Activated B cell treated with CpG ODN at 0.5 μM for 24 hours (primary cell): ENCODE results near the gene CAPN1. TPM values are rescaled to one million over a fixed set of nuclear protein-coding genes. Genes with fewer than 3 reads are reported as not detected.

ENCODE experiments used
- ATAC-seq: fragments of 200-7000 bp; cut with Tn5 transposase; one replicate; pipeline ENCODE4 v1.10.0; 2021; ENCODE audit warnings: low read depth, mild to moderate bottlenecking, moderate library complexity
- CTCF ChIA-PET: fragments of 350-600 bp; sonication (Branson Sonifier 250); formaldehyde crosslinking; loops from one replicate; lab custom pipeline; 2021; ENCODE audit warnings: antibody characterized with exemption; lab: Charles Lee
- POLR2A ChIA-PET: fragments of 350-600 bp; sonication (Branson Sonifier 250); formaldehyde crosslinking; loops from one replicate; lab custom pipeline; 2021; ENCODE audit warnings: antibody characterized with exemption; lab: Charles Lee
- DNase-seq: peaks from one replicate; pipeline ENCODE4 v3.0.0; 2022
- H3K27ac Mint-ChIP-seq: one replicate; pipeline ENCODE4 v1.8.0; 2020; ENCODE audit warnings: mixed read lengths
- H3K27me3 Mint-ChIP-seq: one replicate; pipeline ENCODE4 v1.8.0; 2021; ENCODE audit warnings: mixed read lengths
- H3K36me3 Mint-ChIP-seq: one replicate; pipeline ENCODE4 v1.8.0; 2021; ENCODE audit warnings: low read depth, mixed read lengths
- H3K4me1 Mint-ChIP-seq: one replicate; pipeline ENCODE4 v1.8.0; 2021; ENCODE audit warnings: mixed read lengths
- H3K4me3 Mint-ChIP-seq: one replicate; pipeline ENCODE4 v1.8.0; 2020; ENCODE audit warnings: mild to moderate bottlenecking, mixed read lengths
- H3K9me3 Mint-ChIP-seq: one replicate; pipeline ENCODE4 v1.8.0; 2020; ENCODE audit warnings: mixed read lengths
- CTCF ChIP-seq: fragments of 200-600 bp; IDR thresholded peaks from one replicate; pipeline ENCODE4 v1.8.0; 2022; ENCODE audit warnings: antibody characterized with exemption, mild to moderate bottlenecking
- intact Hi-C: fragments of 100-400 bp; cut with micrococcal nuclease; formaldehyde crosslinking; loops from one replicate; pipeline ENCODE4 v1.15.1; 2024
- total RNA-seq: library from RNA; stranded (reverse); gene quantifications from 2 replicates; pipeline ENCODE4 v1.2.3, GENCODE V29; 2022

The CAPN1 gene
- total RNA-seq: 239 and 260 TPM in 2 replicates

DNA sequence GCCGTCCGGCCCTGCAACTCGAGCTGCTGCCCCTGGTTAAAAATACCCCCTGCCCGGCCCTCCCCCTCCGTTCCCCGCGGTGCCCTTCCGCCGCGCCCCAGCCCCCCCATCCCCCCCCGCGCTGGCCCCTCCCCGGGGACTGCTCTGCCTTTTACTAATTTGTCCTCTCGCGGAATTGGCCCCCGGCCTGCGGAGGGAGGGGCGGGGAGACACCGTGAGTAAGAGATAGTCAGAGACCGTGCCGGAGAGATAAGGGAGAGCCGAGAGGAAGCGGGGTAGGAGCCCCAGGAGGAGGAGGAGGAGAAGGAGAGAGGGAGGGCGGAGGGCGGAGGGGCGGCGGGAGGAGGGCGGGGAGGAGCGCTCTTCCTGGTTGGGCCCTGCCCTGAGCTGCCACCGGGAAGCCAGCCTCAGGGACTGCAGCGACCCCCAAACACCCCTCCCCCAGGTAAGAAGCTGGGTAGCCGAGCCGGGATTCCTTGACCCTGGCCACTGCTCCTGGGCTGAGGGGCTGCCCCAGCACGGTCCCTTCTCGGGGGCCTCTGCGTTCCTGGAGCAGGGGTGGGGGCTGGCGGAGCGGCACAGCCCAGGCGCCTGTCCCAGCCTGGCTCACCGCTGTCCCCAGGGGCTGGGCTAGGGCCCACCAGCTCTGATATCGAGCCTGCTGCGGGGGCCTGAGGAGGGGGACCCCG is at the start of gene CAPN1:
Gene CAPN1 (plus strand): TSS at position 360 of the 689 bp plus-strand sequence. CDS start 774 bp downstream, outside the sequence.
- ATAC-seq: peak; percentile 71
- Mint-ChIP-seq H3K36me3 (peaks cover 42% of the 10 kb centered on the region), H3K27ac (peak within 1 kb of the TSS; percentile 94), H3K4me3 (peak within 1 kb of the TSS; percentile 94), H3K9me3 (no peaks in the 10 kb centered on the region), H3K27me3 (no peaks in the 10 kb centered on the region), H3K4me1 (peaks cover 21% of the 10 kb centered on the region)
- intact Hi-C loops: loop anchor here (1.0 to 10.0 kb wide), 7 partner anchors 49 to 337 kb away; partner anchors contain the start of genes CDC42BPG, POLA2, SNX15 and ZNHIT2
- no peak for TF ChIP-seq CTCF
- CTCF ChIA-PET: interaction anchor here (0.8 to 4.2 kb wide), 9 partner anchors 44 to 338 kb away, joined by 3 to 54 read pairs (median 5); partner anchors contain the start of genes FAU, MRPL49, SYVN1 and TM7SF2
- no peak for DNase-seq
- POLR2A ChIA-PET: interaction anchor here (0.7 to 9.3 kb wide), 19 partner anchors 9 to 841 kb away, joined by 3 to 163 read pairs (median 5); partner anchors contain the start of genes FAU, MRPL49, POLA2 and SYVN1

- ChIA-PET POLR2A (interaction anchor here (0.5 to 13.5 kb wide), 20 partner anchors 12 to 920 kb away, joined by 3 to 546 read pairs (median 5); partner anchors contain the start of genes ARL2, CAPN1, FAU and MALAT1), CTCF (interaction anchor here (0.9 to 8.6 kb wide), 8 partner anchors 11 to 130 kb away, joined by 3 to 54 read pairs (median 9); partner anchors contain the start of genes CAPN1, FAU, MRPL49 and POLA2)
- intact Hi-C loops: loop anchor here (1.0 to 5.0 kb wide), 8 partner anchors 10 to 440 kb away; partner anchors contain the start of genes ATG2A, CAPN1, DPF2 and FAM89B
- no peaks in the 10 kb centered on the region for H3K9me3 Mint-ChIP-seq
- peaks cover 75% of the 10 kb centered on the region for H3K36me3 Mint-ChIP-seq
- H3K27me3 Mint-ChIP-seq: no peaks in the 10 kb centered on the region
- H3K4me1 Mint-ChIP-seq: peaks cover 67% of the 10 kb centered on the region
- no peak for TF ChIP-seq CTCF
- ATAC-seq (peak; percentile 56), DNase-seq (peak; percentile 67)
- H3K27ac Mint-ChIP-seq: peak overlapping the region; percentile 99
- peak overlapping the region; percentile 99 for H3K4me3 Mint-ChIP-seq
These were observed 49.3 kb upstream of the CAPN1 start for GRCh38 chr11:65132238-65132987.

GRCh38 chr11:65132988-65133700 is 48.6 kb upstream of the CAPN1 start:
- TF ChIP-seq CTCF: no peak
- Mint-ChIP-seq H3K4me1 (peaks cover 70% of the 10 kb centered on the region), H3K4me3 (peak overlapping the region; percentile 99), H3K9me3 (no peaks in the 10 kb centered on the region), H3K36me3 (peaks cover 68% of the 10 kb centered on the region), H3K27ac (peak overlapping the region; percentile 99), H3K27me3 (no peaks in the 10 kb centered on the region)
- ATAC-seq (peak; percentile 13), DNase-seq (peak; percentile 67)
- POLR2A ChIA-PET: interaction anchor here (0.5 to 13.5 kb wide), 23 partner anchors 12 to 919 kb away, joined by 3 to 546 read pairs (median 6); partner anchors contain the start of genes ARL2, CAPN1, CDCA5 and FAU
- CTCF ChIA-PET: interaction anchor here (1.7 to 8.6 kb wide), 5 partner anchors 11 to 129 kb away, joined by 5 to 54 read pairs (median 11); partner anchors contain the start of genes CAPN1, FAU, MRPL49 and POLA2
- intact Hi-C loops: loop anchor here (1.0 to 5.0 kb wide), 8 partner anchors 11 to 439 kb away; partner anchors contain the start of genes ATG2A, CAPN1, DPF2 and FAM89B

- peak overlapping the region; percentile 99 for H3K27ac Mint-ChIP-seq
- ChIA-PET POLR2A (interaction anchor here (0.7 to 13.5 kb wide), 18 partner anchors 11 to 365 kb away, joined by 3 to 546 read pairs (median 8); partner anchors contain the start of genes ARL2, CAPN1, CDCA5 and FAU), CTCF (interaction anchor here (2.0 to 8.6 kb wide), 3 partner anchors 12 to 47 kb away, joined by 11 to 54 read pairs (median 11); partner anchors contain the start of genes CAPN1, FAU and MRPL49)
- H3K36me3 Mint-ChIP-seq: peaks cover 62% of the 10 kb centered on the region
- ATAC-seq (no peak), DNase-seq (no peak)
- H3K27me3 Mint-ChIP-seq: no peaks in the 10 kb centered on the region
- TF ChIP-seq CTCF: no peak
- H3K9me3 Mint-ChIP-seq: no peaks in the 10 kb centered on the region
- H3K4me1 Mint-ChIP-seq: peaks cover 67% of the 10 kb centered on the region
- peak overlapping the region; percentile 99 for H3K4me3 Mint-ChIP-seq
- intact Hi-C loops: loop anchor here (5.0 kb wide), 3 partner anchors 199 to 439 kb away; partner anchors contain the start of genes DPF2, FAM89B, SF1 and ZNRD2
These were observed 48.0 kb upstream of the CAPN1 start for GRCh38 chr11:65133724-65134123.
